ENCODE results near the gene DPYD.

Gene DPYD

GRCh38 chr1:97258597-97258996 is 662.2 kb downstream of the DPYD start:
- H3F3A ChIP-seq (ENCODE audit: low read depth): no peaks in the 10 kb centered on the region
- no peaks in the 10 kb centered on the region for H4K20me1 ChIP-seq (ENCODE audit: insufficient read depth, low read length, poor library complexity, severe bottlenecking)
- no peak overlapping the region for H3K9ac ChIP-seq (ENCODE audit: low read depth, low read length, poor library complexity, severe bottlenecking)
- no peaks in the 10 kb centered on the region for H3K79me2 ChIP-seq (ENCODE audit: insufficient read depth, low read length)
- no peak for TF ChIP-seq CTCF (conservative IDR thresholded peaks at IDR 0.05; ENCODE audit: low read length)
- TF ChIP-seq EZH2phosphoT487 (IDR thresholded peaks at IDR 0.05; ENCODE audit: borderline replicate concordance): no peak
- H3K4me3 ChIP-seq (ENCODE audit: low read length, poor library complexity, severe bottlenecking): no peak overlapping the region
- H3K27me3 ChIP-seq (ENCODE audit: insufficient read depth, low read length, poor library complexity, severe bottlenecking): no peaks in the 10 kb centered on the region
- H3K9me2 ChIP-seq (replicated peaks; ENCODE audit: low read depth, low read length): no peaks in the 10 kb centered on the region
- H2AFZ ChIP-seq (ENCODE audit: low read length): no peak overlapping the region
- no peaks in the 10 kb centered on the region for H3K9me3 ChIP-seq (ENCODE audit: insufficient read depth, low read depth, low read length)
- H3K36me3 ChIP-seq (ENCODE audit: insufficient read depth, low read length): no peaks in the 10 kb centered on the region
- H3K4me2 ChIP-seq (ENCODE audit: low read depth, low read length, poor library complexity, severe bottlenecking): no peak overlapping the region
- H3K4me1 ChIP-seq (ENCODE audit: insufficient read depth, low read length, poor library complexity, severe bottlenecking): no peaks in the 10 kb centered on the region

GRCh38 chr1:97254731-97255463 is 665.9 kb downstream of the DPYD start:
- no peaks in the 10 kb centered on the region for H3K9me3 ChIP-seq (ENCODE audit: insufficient read depth, low read depth, low read length)
- no peaks in the 10 kb centered on the region for H3K9me2 ChIP-seq (replicated peaks; ENCODE audit: low read depth, low read length)
- no peaks in the 10 kb centered on the region for H4K20me1 ChIP-seq (ENCODE audit: insufficient read depth, low read length, poor library complexity, severe bottlenecking)
- H2AFZ ChIP-seq (ENCODE audit: low read length): no peak overlapping the region
- H3K9ac ChIP-seq (ENCODE audit: low read depth, low read length, poor library complexity, severe bottlenecking): no peak overlapping the region
- TF ChIP-seq EZH2phosphoT487 (IDR thresholded peaks at IDR 0.05; ENCODE audit: borderline replicate concordance) (no peak), CTCF (conservative IDR thresholded peaks at IDR 0.05; ENCODE audit: low read length) (no peak)
- no peaks in the 10 kb centered on the region for H3K79me2 ChIP-seq (ENCODE audit: insufficient read depth, low read length)
- no peaks in the 10 kb centered on the region for H3K4me1 ChIP-seq (ENCODE audit: insufficient read depth, low read length, poor library complexity, severe bottlenecking)
- no peaks in the 10 kb centered on the region for H3K27me3 ChIP-seq (ENCODE audit: insufficient read depth, low read length, poor library complexity, severe bottlenecking)
- H3F3A ChIP-seq (ENCODE audit: low read depth): no peaks in the 10 kb centered on the region
- H3K4me3 ChIP-seq (ENCODE audit: low read length, poor library complexity, severe bottlenecking): no peak overlapping the region
- no peaks in the 10 kb centered on the region for H3K36me3 ChIP-seq (ENCODE audit: insufficient read depth, low read length)
- no peak overlapping the region for H3K4me2 ChIP-seq (ENCODE audit: low read depth, low read length, poor library complexity, severe bottlenecking)

GRCh38 chr1:97252925-97253324 is 667.9 kb downstream of the DPYD start:
- Histone ChIP-seq H3K27me3 (ENCODE audit: insufficient read depth, low read length, poor library complexity, severe bottlenecking) (no peaks in the 10 kb centered on the region), H3K9me3 (ENCODE audit: insufficient read depth, low read depth, low read length) (0 out of 2 replicates have a peak, but pooled peaks cover 4% of the 10 kb centered on the region), H3K4me3 (ENCODE audit: low read length, poor library complexity, severe bottlenecking) (no peak overlapping the region), H3K4me2 (ENCODE audit: low read depth, low read length, poor library complexity, severe bottlenecking) (no peak overlapping the region), H3K4me1 (ENCODE audit: insufficient read depth, low read length, poor library complexity, severe bottlenecking) (no peaks in the 10 kb centered on the region), H2AFZ (ENCODE audit: low read length) (no peak overlapping the region), H3K36me3 (ENCODE audit: insufficient read depth, low read length) (peaks cover 2% of the 10 kb centered on the region; the same call in 1 of the 2 replicates), H3K9ac (ENCODE audit: low read depth, low read length, poor library complexity, severe bottlenecking) (no peak overlapping the region), H4K20me1 (ENCODE audit: insufficient read depth, low read length, poor library complexity, severe bottlenecking) (no peaks in the 10 kb centered on the region), H3F3A (ENCODE audit: low read depth) (no peaks in the 10 kb centered on the region), H3K79me2 (ENCODE audit: insufficient read depth, low read length) (no peaks in the 10 kb centered on the region), H3K9me2 (replicated peaks; ENCODE audit: low read depth, low read length) (no peaks in the 10 kb centered on the region)
- TF ChIP-seq EZH2phosphoT487 (IDR thresholded peaks at IDR 0.05; ENCODE audit: borderline replicate concordance) (no peak), CTCF (conservative IDR thresholded peaks at IDR 0.05; ENCODE audit: low read length) (no peak)

All from Loucy (cell line).